GM12878 (cell line): ENCODE measurements around the gene TCP11L2. TPM values are rescaled to one million over a fixed set of nuclear protein-coding genes. Genes with fewer than 3 reads are reported as not detected.

Source experiments
- ATAC-seq: fragments of 200-7000 bp; cut with Tn5 transposase; 3 replicates; pipeline ENCODE4 v1.9.1; 2020; ENCODE audit warnings: mild to moderate bottlenecking, moderate library complexity
- BruUV-seq: library from RNA; stranded (reverse); fragments of 400-500 nt; replicated peaks from 2 replicates; lab custom pipeline; 2021; lab: Mats Ljungman, UMichigan
- CTCF ChIA-PET: fragments of 300-600 bp; sonication (Branson Sonifier 250); formaldehyde crosslinking; extraction: SDS; loops from one replicate; lab custom pipeline; 2021; ENCODE audit warnings: inconsistent platforms; lab: Yijun Ruan, JAX
- POLR2A ChIA-PET: fragments of 350-600 bp; formaldehyde crosslinking; extraction: SDS; loops from one replicate; lab custom pipeline; 2021; ENCODE audit warnings: inconsistent platforms; lab: Charles Lee
- RAD21 ChIA-PET: fragments of 300-600 bp; sonication (Branson Sonifier 250); formaldehyde crosslinking; loops from one replicate; lab custom pipeline; 2023; ENCODE audit warnings: antibody characterized with exemption; ENCODE audit not compliant: unreplicated experiment; lab: Charles Lee
- SMC1A ChIA-PET: fragments of 300-600 bp; sonication (Branson Sonifier 250); formaldehyde crosslinking; loops from one replicate; lab custom pipeline; 2023; ENCODE audit not compliant: unreplicated experiment, uncharacterized antibody; lab: Charles Lee
- DNase-seq: peaks from one replicate; pipeline ENCODE4 v3.0.0-alpha.2; 2011; ENCODE audit warnings: low read depth, low spot score
- FAIRE-seq: peaks from 3 replicates; lab custom pipeline; 2011; peaks lifted over from hg19 to GRCh38; lab: Jason Lieb, UNC
- H2AFZ ChIP-seq: 2 replicates; pipeline ENCODE4 v1.6.0; 2011; ENCODE audit warnings: low read depth, low read length, control low read depth; ENCODE audit not compliant: control insufficient read depth
- H3K27ac ChIP-seq: 2 replicates; pipeline ENCODE4 v1.5.1; 2011; ENCODE audit warnings: control low read depth; ENCODE audit not compliant: control insufficient read depth, insufficient read depth
- H3K27me3 ChIP-seq, 2 experiments: replicated peaks in 1 of 2; 2 replicates each; pipeline versions ENCODE4 v1.6.0 to v1.6.1; 2011; ENCODE audit warnings: low read length in 1 of 2; ENCODE audit not compliant: control insufficient read depth in 2 of 2, insufficient read depth in 2 of 2
- H3K36me3 ChIP-seq, 2 experiments: 2 replicates each; pipeline ENCODE4 v1.5.1; 2011; ENCODE audit warnings: low read length in 1 of 2; ENCODE audit not compliant: control insufficient read depth in 2 of 2, insufficient read depth in 2 of 2
- H3K4me1 ChIP-seq: 2 replicates; pipeline ENCODE4 v1.6.1; 2011; ENCODE audit warnings: mild to moderate bottlenecking, low read length, moderate library complexity, mixed read lengths; ENCODE audit not compliant: control insufficient read depth, insufficient read depth
- H3K4me2 ChIP-seq: 2 replicates; pipeline ENCODE4 v1.6.0; 2011; ENCODE audit warnings: control low read depth; ENCODE audit not compliant: control insufficient read depth, insufficient read depth
- H3K4me3 ChIP-seq: fragments of 200-600 bp; sonication (generic); 2 replicates; pipeline ENCODE4 v1.5.1; 2016
- H3K79me2 ChIP-seq: 2 replicates; pipeline ENCODE4 v1.6.0; 2011; ENCODE audit warnings: low read length; ENCODE audit not compliant: control insufficient read depth, insufficient read depth
- H3K9ac ChIP-seq: 2 replicates; pipeline ENCODE4 v1.8.0; 2011; ENCODE audit warnings: low read length, control low read depth, mixed read lengths; ENCODE audit not compliant: control insufficient read depth, insufficient read depth
- H3K9me3 ChIP-seq: replicated peaks from 3 replicates; pipeline ENCODE4 v1.5.1; 2011; ENCODE audit warnings: mild to moderate bottlenecking, low read length; ENCODE audit not compliant: control insufficient read depth, insufficient read depth
- H4K20me1 ChIP-seq: 2 replicates; pipeline ENCODE4 v1.6.0; 2011; ENCODE audit not compliant: control insufficient read depth, insufficient read depth
- BACH1 ChIP-seq: fragments of 450-650 bp; IDR thresholded peaks from 2 replicates; pipeline ENCODE4 v1.6.1; 2017; ENCODE audit warnings: mild to moderate bottlenecking, borderline replicate concordance
- BRCA1 ChIP-seq: IDR thresholded peaks from 2 replicates; pipeline ENCODE4 v1.6.1; 2011; ENCODE audit warnings: low read depth, low read length, improper control_type of control experiment
- CREB1 ChIP-seq: IDR thresholded peaks from 2 replicates; pipeline ENCODE4 v1.6.1; 2012; ENCODE audit warnings: low read depth, mild to moderate bottlenecking, inconsistent platforms
- IRF5 ChIP-seq: fragments of 450-650 bp; IDR thresholded peaks from 2 replicates; pipeline ENCODE4 v1.6.1; 2017; ENCODE audit warnings: borderline replicate concordance
- MEF2B ChIP-seq: fragments of 450-650 bp; IDR thresholded peaks from 2 replicates; pipeline ENCODE4 v1.6.1; 2018; ENCODE audit warnings: mild to moderate bottlenecking, moderate library complexity; ENCODE audit not compliant: partially characterized antibody, poor library complexity, severe bottlenecking
- MTA2 ChIP-seq: fragments of 450-650 bp; IDR thresholded peaks from 2 replicates; pipeline ENCODE4 v1.6.1; 2016; ENCODE audit warnings: low read depth, mild to moderate bottlenecking, moderate library complexity
- MYB ChIP-seq: fragments of 150-350 bp; IDR thresholded peaks from 2 replicates; pipeline ENCODE4 v1.6.1; 2014; ENCODE audit warnings: mild to moderate bottlenecking, low read depth, low read length, borderline replicate concordance
- NKRF ChIP-seq: fragments of 450-650 bp; conservative IDR thresholded peaks from 2 replicates; pipeline ENCODE4 v1.6.1; 2017; ENCODE audit warnings: mild to moderate bottlenecking, moderate library complexity
- PAX8 ChIP-seq: fragments of 450-650 bp; IDR thresholded peaks from 2 replicates; pipeline ENCODE4 v1.6.1; 2017; ENCODE audit warnings: mild to moderate bottlenecking, moderate library complexity
- POLR2AphosphoS5 ChIP-seq: IDR thresholded peaks from 2 replicates; pipeline ENCODE4 v1.6.1; 2011; ENCODE audit warnings: mild to moderate bottlenecking, low read length, inconsistent platforms
- RAD21 ChIP-seq: IDR thresholded peaks from 2 replicates; pipeline ENCODE4 v1.6.1; 2011; ENCODE audit warnings: mild to moderate bottlenecking, low read depth, low read length, moderate library complexity; ENCODE audit not compliant: insufficient read depth
- RELB ChIP-seq: fragments of 450-650 bp; IDR thresholded peaks from 2 replicates; pipeline ENCODE4 v1.6.1; 2017; ENCODE audit warnings: low read depth, mild to moderate bottlenecking, moderate library complexity
- SMAD5 ChIP-seq: IDR thresholded peaks from 2 replicates; pipeline ENCODE4 v1.6.1; 2016; ENCODE audit warnings: antibody characterized with exemption, low read depth
- TCF3 ChIP-seq: IDR thresholded peaks from 2 replicates; pipeline ENCODE4 v1.6.1; 2012; ENCODE audit warnings: low read depth, mild to moderate bottlenecking, low read length, borderline replicate concordance; ENCODE audit not compliant: insufficient read depth
- ZBTB33 ChIP-seq: fragments of 450-650 bp; IDR thresholded peaks from 2 replicates; pipeline ENCODE4 v1.6.1; 2017; ENCODE audit warnings: mild to moderate bottlenecking
- WGBS: methylation state at CpG from one replicate; pipeline ENCODE4 v1.1.6; 2016; ENCODE audit warnings: low lambda C conversion rate; ENCODE audit not compliant: insufficient replicate concordance, insufficient coverage; ENCODE audit errors: missing lambda C conversion rate; 5-methylcytosine and 5-hydroxymethylcytosine counted together
- in situ Hi-C: fragments of 300-500 bp; cut with MboI; formaldehyde crosslinking; loops from 9 replicates; pipeline ENCODE4 v1.14.3; 2018; ENCODE audit warnings: mixed read lengths
- intact Hi-C: fragments of 100-400 bp; cut with micrococcal nuclease; formaldehyde crosslinking; loops from one replicate; pipeline ENCODE4 v1.14.2; 2022; ENCODE audit not compliant: unreplicated experiment
- polyA plus RNA-seq, 11 experiments: library from polyadenylated mRNA; depleted of rRNA in 4 of 11; unstranded in 6 of 11; stranded (reverse) in 5 of 11; fragments of >200 nt; fragmentation: Nextera tagmentation in 4 of 11; fragmentation: Illumina TruSeq in 1 of 11; extraction: Ambion mirVana in 4 of 11; extraction: Trizol in 1 of 11; gene quantifications; 1 replicate in 1 of 11; 2 replicates in 10 of 11; pipeline versions ENCODE4 v1.2.1 to v1.2.3, GENCODE V29; 2011 to 2016; ENCODE audit warnings: inconsistent platforms in 2 of 11, missing spikeins in 2 of 11, low read depth in 1 of 11
- total RNA-seq, 4 experiments: library from RNA; depleted of rRNA in 3 of 4; stranded (reverse); fragments of >200 nt in 3 of 4; fragmentation: Illumina TruSeq in 1 of 4; extraction: Trizol in 1 of 4; gene quantifications; 2 replicates each; pipeline versions ENCODE4 v1.2.1 to v1.2.3, GENCODE V29; 2013 to 2021

Gene TCP11L2
- total and polyA plus RNA-seq, 10 of the 15 experiments (the other 5 are each of a cell fraction or from before 2014, with no cell fraction given), result 0.18 to 5.0 (median 0.90) TPM

- TF ChIP-seq RELB, result no peak
- TF ChIP-seq CREB1, result no peak
- no peak for TF ChIP-seq MTA2
- TF ChIP-seq SMAD5, result no peak
- TF ChIP-seq RAD21, result no peak
- no peak for TF ChIP-seq BACH1
- no peak for TF ChIP-seq TCF3
Observed at GRCh38 chr12:106280106-106280505, 22.4 kb upstream of the TCP11L2 start (continued).

GRCh38 chr12:106281056-106281782 lies 21.3 kb upstream of the TCP11L2 start:
- ChIA-PET CTCF (interaction anchor here (1.2 to 9.4 kb wide), 12 partner anchors 9 to 76 kb away, joined by 4 to 206 read pairs (median 7); partner anchors contain the start of gene POLR3B), RAD21 (interaction anchor here (1.1 to 3.9 kb wide), 3 partner anchors 54 to 57 kb away, joined by 5 to 44 read pairs (median 6); no protein-coding TSS in a partner anchor), POLR2A (no interaction called here), SMC1A (interaction anchor here (0.6 to 4.7 kb wide), 10 partner anchors 9 to 577 kb away, joined by 3 to 57 read pairs (median 6); no protein-coding TSS in a partner anchor)
- intact Hi-C loops (loop anchor here (5.0 kb wide), 2 partner anchors 34 to 859 kb away; partner anchors contain the start of gene CKAP4), in situ Hi-C loops (loop anchor here (5.0 kb wide), 1 partner anchor 54 kb away; no protein-coding TSS in a partner anchor)
- no TSS peak for BruUV-seq
- Histone ChIP-seq H3K9ac (no peak overlapping the region), H3K4me2 (no peak overlapping the region), H3K27ac (no peak overlapping the region), H2AFZ (no peak overlapping the region), H3K27me3 (no peaks in the 10 kb centered on the region; a peak in 1 of 4 replicates), H3K4me3 (no peak overlapping the region), H4K20me1 (no peaks in the 10 kb centered on the region; the same call in 1 of the 2 replicates), H3K9me3 (peaks cover 4% of the 10 kb centered on the region; the same call in 2 of the 3 replicates), H3K4me1 (peaks cover 7% of the 10 kb centered on the region), H3K36me3 (no peaks in the 10 kb centered on the region), H3K79me2 (no peaks in the 10 kb centered on the region)
- no peak for FAIRE-seq
- ATAC-seq, result no peak
- no peak for DNase-seq
- WGBS, result 63% methylated on average over 3 of the region's 3 CpGs
- TF ChIP-seq ZBTB33 (no peak), MYB (no peak), BRCA1 (no peak), PAX8 (no peak), NKRF (no peak), MEF2B (no peak), IRF5 (no peak), POLR2AphosphoS5 (no peak)
